ENCODE measurements around the gene RNF214. TPM values are rescaled to one million over a fixed set of nuclear protein-coding genes. Genes with fewer than 3 reads are reported as not detected.

RNF214 gene
- total RNA-seq, 4 donors from 2014 or later: 14.8 to 21.2 (median 17.4) TPM

DNA sequence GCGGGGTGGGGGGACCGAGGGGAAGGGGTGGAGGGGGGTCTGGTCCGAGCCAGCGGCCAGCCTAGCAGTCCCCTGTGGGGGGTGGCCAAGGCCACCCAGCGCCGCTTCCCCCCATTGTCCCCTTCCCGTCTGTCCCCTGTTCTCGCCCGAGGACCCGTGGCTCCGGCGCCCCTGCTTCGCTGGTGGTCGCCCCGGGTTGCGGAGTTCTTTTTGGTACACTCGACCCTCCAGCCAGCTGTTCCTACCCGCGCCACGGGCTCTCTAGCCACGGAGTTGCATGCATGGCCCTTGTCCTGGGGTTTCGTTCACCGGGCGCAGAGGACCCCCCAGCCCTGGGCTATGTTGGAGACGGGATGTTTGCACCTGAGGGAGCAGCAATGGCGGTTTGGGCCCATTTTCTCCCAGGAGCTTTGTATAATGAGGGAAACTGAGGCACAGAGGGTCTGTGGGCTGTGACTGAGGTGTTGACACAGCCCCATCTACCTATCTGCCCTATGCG, 489 bp downstream of the RNF214 start:
- ATAC-seq: no peak
- peak overlapping the region; percentile 90 to 98 for H3K4me3 ChIP-seq
- 14% methylated on average over 2 of the region's 27 CpGs; no CpG with 5 or more reads in 1 of the 2 donors for WGBS, 2 donors (ENCODE audit: low coverage in 1 of 2)
- H3K9me3 ChIP-seq: no peaks in the 10 kb centered on the region
- no peaks in the 10 kb centered on the region for H3K27me3 ChIP-seq
- no peak for TF ChIP-seq EP300 (IDR thresholded peaks at IDR 0.05)
- no peak for TF ChIP-seq POLR2AphosphoS5 (IDR thresholded peaks at IDR 0.05)
- no peak for TF ChIP-seq CTCF (IDR thresholded peaks at IDR 0.05)
- no peak for TF ChIP-seq POLR2A (IDR thresholded peaks at IDR 0.05)
- peaks cover 0 to 48% (median 16%) of the 10 kb centered on the region in 3 donors for H3K4me1 ChIP-seq
- H3K36me3 ChIP-seq: peaks cover 0 to 27% of the 10 kb centered on the region in 2 donors
- H3K27ac ChIP-seq: peak overlapping the region; percentile 92 to 98 (median 95)

- no peak for TF ChIP-seq POLR2AphosphoS5 (IDR thresholded peaks at IDR 0.05)
- TF ChIP-seq CTCF (IDR thresholded peaks at IDR 0.05): no peak
- TF ChIP-seq POLR2A (IDR thresholded peaks at IDR 0.05): no peak
- no peak for TF ChIP-seq EP300 (IDR thresholded peaks at IDR 0.05)
- Histone ChIP-seq H3K27ac (no peak overlapping the region), H3K9me3 (no peaks in the 10 kb centered on the region), H3K4me3 (no peak overlapping the region), H3K27me3 (no peaks in the 10 kb centered on the region), H3K4me1 (peaks cover 0 to 17% (median 4%) of the 10 kb centered on the region in 3 donors), H3K36me3 (peaks cover 0 to 56% of the 10 kb centered on the region in 2 donors)
- ATAC-seq: no peak
- 90 to 95% methylated on average over 4 to 5 of the region's 5 CpGs for WGBS, 2 donors (ENCODE audit: low coverage in 1 of 2)
Measured at GRCh38 chr11:117238221-117238620, 5.8 kb downstream of the RNF214 start.

DNA sequence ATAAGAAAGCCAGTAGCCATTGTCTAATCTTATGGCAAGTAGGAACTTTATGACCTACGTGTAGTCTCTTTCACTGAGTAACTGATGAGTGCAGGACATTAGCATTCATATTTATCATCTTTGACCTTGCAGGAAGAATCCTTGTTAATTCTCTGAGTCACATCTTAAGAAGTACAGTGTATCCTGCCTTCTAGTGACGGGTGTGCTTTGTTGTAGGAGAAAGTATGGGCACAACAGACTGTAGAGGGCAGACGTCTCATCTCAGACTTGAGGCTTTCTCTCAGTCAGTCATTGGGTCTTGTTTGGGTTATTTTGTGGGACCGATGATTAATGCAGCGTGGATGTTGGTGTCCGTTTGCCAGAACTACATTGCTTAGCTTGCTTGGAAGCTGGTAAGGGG, 6.8 kb downstream of the RNF214 start:
- no peak overlapping the region for H3K27ac ChIP-seq
- no peak for TF ChIP-seq POLR2AphosphoS5 (IDR thresholded peaks at IDR 0.05)
- no peak for TF ChIP-seq EP300 (IDR thresholded peaks at IDR 0.05)
- TF ChIP-seq POLR2A (IDR thresholded peaks at IDR 0.05): no peak
- TF ChIP-seq CTCF (IDR thresholded peaks at IDR 0.05): no peak
- peaks cover 0 to 6% (median 0%) of the 10 kb centered on the region in 3 donors for H3K4me1 ChIP-seq
- no peaks in the 10 kb centered on the region for H3K27me3 ChIP-seq
- H3K36me3 ChIP-seq: peaks cover 0 to 67% of the 10 kb centered on the region in 2 donors
- H3K4me3 ChIP-seq: no peak overlapping the region
- no peak for ATAC-seq
- 61 to 81% methylated on average over 5 to 6 of the region's 6 CpGs for WGBS, 2 donors (ENCODE audit: low coverage in 1 of 2)
- H3K9me3 ChIP-seq: no peaks in the 10 kb centered on the region

GRCh38 chr11:117248341-117248740, 15.9 kb downstream of the RNF214 start:
- TF ChIP-seq POLR2AphosphoS5 (IDR thresholded peaks at IDR 0.05) (no peak), POLR2A (IDR thresholded peaks at IDR 0.05) (no peak), EP300 (IDR thresholded peaks at IDR 0.05) (no peak), CTCF (IDR thresholded peaks at IDR 0.05) (no peak)
- H3K36me3 ChIP-seq: peaks cover 4 to 81% of the 10 kb centered on the region in 2 donors

GRCh38 chr11:117249571-117249970, 17.1 kb downstream of the RNF214 start:
- H3K27ac ChIP-seq: no peak overlapping the region
- H3K9me3 ChIP-seq: no peaks in the 10 kb centered on the region
- no peak for ATAC-seq
- no peaks in the 10 kb centered on the region for H3K4me1 ChIP-seq
- no peak for TF ChIP-seq POLR2AphosphoS5 (IDR thresholded peaks at IDR 0.05)
- TF ChIP-seq EP300 (IDR thresholded peaks at IDR 0.05): no peak
- no peak for TF ChIP-seq POLR2A (IDR thresholded peaks at IDR 0.05)
- H3K27me3 ChIP-seq: no peaks in the 10 kb centered on the region
- 66 to 85% methylated on average over 4 of the region's 4 CpGs for WGBS, 2 donors (ENCODE audit: low coverage in 1 of 2)
- peaks cover 4 to 81% of the 10 kb centered on the region in 2 donors for H3K36me3 ChIP-seq
- no peak overlapping the region for H3K4me3 ChIP-seq

More at GRCh38 chr11:117248341-117248740, 15.9 kb downstream of the RNF214 start:
- no peaks in the 10 kb centered on the region for H3K27me3 ChIP-seq
- no peaks in the 10 kb centered on the region for H3K4me1 ChIP-seq
- H3K4me3 ChIP-seq: no peak overlapping the region
- no peak for ATAC-seq
- H3K9me3 ChIP-seq: no peaks in the 10 kb centered on the region
- no peak overlapping the region for H3K27ac ChIP-seq
- WGBS, 2 donors (ENCODE audit: low coverage in 1 of 2): 86 to 91% methylated on average over 3 to 4 of the region's 4 CpGs

Data from gastroesophageal sphincter (tissue), 4 donors.